ENCODE data around the gene KDM6B.

- no peak for TF ChIP-seq CTCF (conservative IDR thresholded peaks at IDR 0.05)
- TF ChIP-seq EZH2 (IDR thresholded peaks at IDR 0.05; ENCODE audit: low read depth), result no peak
These were observed 44.9 kb upstream of the KDM6B start for GRCh38 chr17:7789131-7789530.

All from PC-9 (cell line).